NB4 (cell line): Measurements from ENCODE around the gene FEM1C.

Source experiments
- CTCF ChIP-seq: IDR thresholded peaks from one replicate; pipeline ENCODE4 v1.5.1; 2012; ENCODE audit warnings: low read depth, low read length
- MAX ChIP-seq: IDR thresholded peaks from 2 replicates; pipeline ENCODE4 v1.6.1; 2011; ENCODE audit warnings: low read depth, low read length
- MYC ChIP-seq: IDR thresholded peaks from 2 replicates; pipeline ENCODE4 v1.6.1; 2011; ENCODE audit warnings: low read depth, low read length
- POLR2A ChIP-seq: IDR thresholded peaks from 2 replicates; pipeline ENCODE4 v1.6.1; 2011; ENCODE audit warnings: mild to moderate bottlenecking; ENCODE audit not compliant: insufficient read length; ENCODE audit errors: extremely low read depth

- TF ChIP-seq POLR2A = no peak
- no peak for TF ChIP-seq CTCF
- no peak for TF ChIP-seq MAX
- TF ChIP-seq MYC = no peak
Observed at GRCh38 chr5:115548683-115549082, 4.1 kb upstream of the FEM1C start.
